OCI-LY7 (cell line): Measurements from ENCODE around the gene COBLL1.

Experiments
- CTCF ChIP-seq: fragments of 200-600 bp; sonication (generic); conservative IDR thresholded peaks from 2 replicates; pipeline ENCODE4 v1.5.1; 2014; ENCODE audit warnings: mild to moderate bottlenecking, antibody characterized with exemption, low read length, moderate library complexity, mixed read lengths
- EZH2phosphoT487 ChIP-seq: fragments of 200-600 bp; sonication (generic); IDR thresholded peaks from 2 replicates; pipeline ENCODE4 v1.6.1; 2018; ENCODE audit warnings: low read depth, borderline replicate concordance, mild to moderate bottlenecking, mixed run types, antibody characterized with exemption, low read length, moderate library complexity, mixed read lengths

- TF ChIP-seq CTCF: no peak
- TF ChIP-seq EZH2phosphoT487: no peak
These were observed 136.0 kb downstream of the COBLL1 start for GRCh38 chr2:164705412-164706167.
